SK-N-SH treated with all-trans-retinoic acid at 6 μM for 48 hours (cell line): Measurements from ENCODE around the gene CHAF1A.

Experiments
- CSDC2 ChIP-seq: fragments of 250-450 bp; sonication (Bioruptor Pico); IDR thresholded peaks from 2 replicates; pipeline ENCODE4 v1.5.0; 2020; ENCODE audit warnings: mild to moderate bottlenecking, moderate library complexity
- OSR1 ChIP-seq: fragments of 250-450 bp; sonication (Bioruptor Pico); IDR thresholded peaks from 2 replicates; pipeline ENCODE4 v1.8.0; 2022; ENCODE audit warnings: moderate library complexity, mild to moderate bottlenecking, inconsistent platforms
- ZFP3 ChIP-seq: fragments of 250-450 bp; sonication (Bioruptor Pico); IDR thresholded peaks from 2 replicates; pipeline ENCODE4 v1.5.0; 2020; ENCODE audit warnings: mild to moderate bottlenecking, moderate library complexity
- ZFP30 ChIP-seq: fragments of 450-650 bp; formaldehyde crosslinking; IDR thresholded peaks from 2 replicates; pipeline ENCODE4 v1.5.0; 2022; ENCODE audit warnings: mild to moderate bottlenecking, moderate library complexity
- TF ChIP-seq, protein P1 (sequence below): fragments of 250-450 bp; sonication (Bioruptor Pico); IDR thresholded peaks from 2 replicates; pipeline ENCODE4 v1.8.0; 2021; ENCODE audit warnings: low read depth, mild to moderate bottlenecking, moderate library complexity, borderline replicate concordance

DNA sequence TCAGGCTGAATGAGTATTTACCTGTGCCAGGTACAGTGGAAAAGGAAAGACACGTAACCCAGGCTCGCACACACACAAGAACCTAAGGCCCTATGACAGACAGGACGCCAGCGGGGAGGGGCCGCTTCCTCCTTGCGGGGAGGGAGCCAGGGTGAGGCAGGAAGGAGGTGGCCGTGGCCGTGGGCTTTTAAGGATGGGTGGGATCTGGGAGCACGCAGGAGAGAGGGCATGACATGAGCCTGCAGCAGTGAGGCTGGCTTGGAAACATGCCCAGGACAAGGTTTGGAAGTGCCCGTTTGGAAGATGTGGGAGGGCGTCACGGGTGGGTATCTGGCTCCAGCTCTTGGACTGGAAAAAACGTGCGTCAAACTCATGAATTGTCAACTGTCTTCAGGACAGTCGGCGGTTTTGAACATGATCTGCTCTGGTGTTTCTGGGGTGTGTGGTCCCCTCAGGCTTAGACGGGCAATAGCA lies 22.1 kb upstream of the CHAF1A start:
- TF ChIP-seq ZFP3 (no peak), CSDC2 (no peak), OSR1 (CRISPR knock-in tag) (no peak), ZFP30 (CRISPR knock-in tag) (no peak)
- TF ChIP-seq, protein P1, sequence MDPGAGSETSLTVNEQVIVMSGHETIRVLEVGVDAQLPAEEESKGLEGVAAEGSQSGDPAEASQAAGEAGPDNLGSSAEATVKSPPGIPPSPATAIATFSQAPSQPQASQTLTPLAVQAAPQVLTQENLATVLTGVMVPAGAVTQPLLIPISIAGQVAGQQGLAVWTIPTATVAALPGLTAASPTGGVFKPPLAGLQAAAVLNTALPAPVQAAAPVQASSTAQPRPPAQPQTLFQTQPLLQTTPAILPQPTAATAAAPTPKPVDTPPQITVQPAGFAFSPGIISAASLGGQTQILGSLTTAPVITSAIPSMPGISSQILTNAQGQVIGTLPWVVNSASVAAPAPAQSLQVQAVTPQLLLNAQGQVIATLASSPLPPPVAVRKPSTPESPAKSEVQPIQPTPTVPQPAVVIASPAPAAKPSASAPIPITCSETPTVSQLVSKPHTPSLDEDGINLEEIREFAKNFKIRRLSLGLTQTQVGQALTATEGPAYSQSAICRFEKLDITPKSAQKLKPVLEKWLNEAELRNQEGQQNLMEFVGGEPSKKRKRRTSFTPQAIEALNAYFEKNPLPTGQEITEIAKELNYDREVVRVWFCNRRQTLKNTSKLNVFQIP (CRISPR knock-in tag), result no peak
